MM.1S (cell line): Measurements from ENCODE around the gene AK8.

ENCODE experiments used
- DNase-seq: peaks from one replicate; pipeline ENCODE4 v3.0.0-alpha.2; 2015
- H2AFZ ChIP-seq: fragments of 300-600 bp; sonication (generic); 2 replicates; pipeline ENCODE4 v1.6.0; 2016; ENCODE audit warnings: antibody characterized with exemption, low read length
- H3F3A ChIP-seq: fragments of 300-600 bp; sonication (generic); 2 replicates; pipeline ENCODE4 v1.6.1; 2016; ENCODE audit warnings: mild to moderate bottlenecking, antibody characterized with exemption, low read length, moderate library complexity, mixed read lengths; ENCODE audit not compliant: insufficient read depth
- H3K27ac ChIP-seq: fragments of 300-600 bp; sonication (generic); 2 replicates; pipeline ENCODE4 v1.5.1; 2016; ENCODE audit warnings: mild to moderate bottlenecking, low read length
- H3K27me3 ChIP-seq: fragments of 300-600 bp; sonication (generic); replicated peaks from 2 replicates; pipeline ENCODE4 v1.6.0; 2016; ENCODE audit warnings: low read length; ENCODE audit not compliant: insufficient read depth
- H3K36me3 ChIP-seq: fragments of 300-600 bp; sonication (generic); replicated peaks from 2 replicates; pipeline ENCODE4 v1.6.1; 2016; ENCODE audit warnings: mild to moderate bottlenecking, low read length, mixed read lengths; ENCODE audit not compliant: insufficient read depth
- H3K4me1 ChIP-seq: fragments of 300-600 bp; sonication (generic); 2 replicates; pipeline ENCODE4 v1.6.1; 2016; ENCODE audit warnings: low read length, mixed read lengths
- H3K4me2 ChIP-seq: fragments of 300-600 bp; sonication (generic); 2 replicates; pipeline ENCODE4 v1.6.0; 2016; ENCODE audit warnings: low read depth, low read length
- H3K4me3 ChIP-seq: fragments of 300-600 bp; sonication (generic); 2 replicates; pipeline ENCODE4 v1.5.1; 2016; ENCODE audit warnings: low read length, mixed read lengths
- H3K79me2 ChIP-seq: fragments of 300-600 bp; sonication (generic); 2 replicates; pipeline ENCODE4 v1.6.1; 2016; ENCODE audit warnings: mixed run types, low read length, mixed read lengths
- H3K9ac ChIP-seq: fragments of 300-600 bp; sonication (generic); 2 replicates; pipeline ENCODE4 v1.6.1; 2016; ENCODE audit warnings: low read length, mixed read lengths
- H3K9me2 ChIP-seq: fragments of 300-600 bp; sonication (generic); replicated peaks from 2 replicates; pipeline ENCODE4 v1.6.1; 2016; ENCODE audit warnings: mild to moderate bottlenecking, low read length, mixed read lengths; ENCODE audit not compliant: insufficient read depth
- H3K9me3 ChIP-seq: fragments of 300-600 bp; sonication (generic); replicated peaks from 2 replicates; pipeline ENCODE4 v1.6.1; 2016; ENCODE audit warnings: mild to moderate bottlenecking, low read length, mixed read lengths; ENCODE audit not compliant: insufficient read depth
- H4K20me1 ChIP-seq: fragments of 300-600 bp; sonication (generic); 2 replicates; pipeline ENCODE4 v1.6.1; 2016; ENCODE audit warnings: mild to moderate bottlenecking, low read length, moderate library complexity, mixed read lengths; ENCODE audit not compliant: insufficient read depth
- CTCF ChIP-seq: fragments of 300-600 bp; sonication (generic); IDR thresholded peaks from 2 replicates; pipeline ENCODE4 v1.5.1; 2016; ENCODE audit warnings: antibody characterized with exemption, low read length, mixed read lengths
- EZH2 ChIP-seq: fragments of 300-600 bp; sonication (generic); optimal IDR thresholded peaks from 2 replicates; pipeline ENCODE3; 2017; ENCODE audit warnings: low read depth, mild to moderate bottlenecking, antibody characterized with exemption, low read length, mixed read lengths
- EZH2phosphoT487 ChIP-seq: fragments of 300-600 bp; sonication (generic); IDR thresholded peaks from 2 replicates; pipeline ENCODE4 v1.6.1; 2018; ENCODE audit warnings: antibody characterized with exemption, low read length

Gene AK8

GRCh38 chr9:132806306-132806705 is 71.8 kb downstream of the AK8 start:
- no peaks in the 10 kb centered on the region for H3K9me2 ChIP-seq

GRCh38 chr9:132804576-132805295 is 73.3 kb downstream of the AK8 start:
- no peak overlapping the region for H3K4me2 ChIP-seq
- no peaks in the 10 kb centered on the region for H3K4me1 ChIP-seq
- H3F3A ChIP-seq, result no peaks in the 10 kb centered on the region
- H3K79me2 ChIP-seq, result no peaks in the 10 kb centered on the region
- H3K36me3 ChIP-seq, result no peaks in the 10 kb centered on the region
- no peaks in the 10 kb centered on the region for H3K9me3 ChIP-seq
- H3K9me2 ChIP-seq, result no peaks in the 10 kb centered on the region
- H3K9ac ChIP-seq, result no peak overlapping the region
- H3K4me3 ChIP-seq, result no peak overlapping the region
- H4K20me1 ChIP-seq, result no peaks in the 10 kb centered on the region
- TF ChIP-seq EZH2 (no peak), EZH2phosphoT487 (no peak), CTCF (no peak)
- no peak overlapping the region for H3K27ac ChIP-seq
- H2AFZ ChIP-seq, result no peak overlapping the region
- peaks cover 88% of the 10 kb centered on the region for H3K27me3 ChIP-seq
- no peak for DNase-seq

More at GRCh38 chr9:132806306-132806705, 71.8 kb downstream of the AK8 start:
- Histone ChIP-seq H2AFZ (no peak overlapping the region), H3K4me2 (no peak overlapping the region), H3K4me1 (no peaks in the 10 kb centered on the region), H3K4me3 (no peak overlapping the region), H3K9me3 (no peaks in the 10 kb centered on the region), H3K79me2 (no peaks in the 10 kb centered on the region), H3F3A (no peaks in the 10 kb centered on the region), H3K27me3 (peaks cover 96% of the 10 kb centered on the region), H3K27ac (no peak overlapping the region), H4K20me1 (no peaks in the 10 kb centered on the region), H3K36me3 (no peaks in the 10 kb centered on the region), H3K9ac (no peak overlapping the region)
- no peak for DNase-seq
- TF ChIP-seq EZH2phosphoT487 (no peak), CTCF (no peak), EZH2 (no peak)

GRCh38 chr9:132802121-132802795 is 75.8 kb downstream of the AK8 start:
- Histone ChIP-seq H4K20me1 (no peaks in the 10 kb centered on the region), H3K36me3 (no peaks in the 10 kb centered on the region), H3K9me3 (no peaks in the 10 kb centered on the region), H3K79me2 (no peaks in the 10 kb centered on the region), H3K4me3 (no peak overlapping the region), H2AFZ (no peak overlapping the region), H3K4me2 (no peak overlapping the region), H3K27ac (no peak overlapping the region), H3K9ac (no peak overlapping the region), H3K4me1 (no peaks in the 10 kb centered on the region), H3F3A (no peaks in the 10 kb centered on the region), H3K9me2 (no peaks in the 10 kb centered on the region), H3K27me3 (peaks cover 81% of the 10 kb centered on the region)
- no peak for DNase-seq
- no peak for TF ChIP-seq EZH2phosphoT487
- no peak for TF ChIP-seq EZH2

- no peaks in the 10 kb centered on the region for H3K36me3 ChIP-seq
- peaks cover 81% of the 10 kb centered on the region for H3K27me3 ChIP-seq
- H3K4me1 ChIP-seq, result no peaks in the 10 kb centered on the region
- no peak for TF ChIP-seq EZH2
- no peak for TF ChIP-seq CTCF
- no peak for TF ChIP-seq EZH2phosphoT487
- H2AFZ ChIP-seq, result no peak overlapping the region
- H3K79me2 ChIP-seq, result no peaks in the 10 kb centered on the region
- no peak for DNase-seq
- no peaks in the 10 kb centered on the region for H4K20me1 ChIP-seq
- H3F3A ChIP-seq, result no peaks in the 10 kb centered on the region
- no peak overlapping the region for H3K4me2 ChIP-seq
- no peak overlapping the region for H3K4me3 ChIP-seq
- H3K9me2 ChIP-seq, result no peaks in the 10 kb centered on the region
- no peak overlapping the region for H3K27ac ChIP-seq
- H3K9me3 ChIP-seq, result no peaks in the 10 kb centered on the region
- H3K9ac ChIP-seq, result no peak overlapping the region
These were observed 76.4 kb downstream of the AK8 start for GRCh38 chr9:132801659-132802058.
